HG03175 (cell line): Measurements from ENCODE around the gene LPCAT3.

Source experiments
- ATAC-seq: cut with Tn5 transposase; IDR thresholded peaks from one replicate; pipeline ENCODE4 v1.9.1; 2021; ENCODE audit warnings: mild to moderate bottlenecking, moderate library complexity; ENCODE audit not compliant: unreplicated experiment

LPCAT3 gene

GRCh38 chr12:7001921-7002591 lies 16.2 kb downstream of the LPCAT3 start:
- no peak for ATAC-seq

- ATAC-seq = no peak
These were observed 19.4 kb downstream of the LPCAT3 start for GRCh38 chr12:6998715-6999451.

- no peak for ATAC-seq
These were observed 22.2 kb downstream of the LPCAT3 start for GRCh38 chr12:6996040-6996441.

- ATAC-seq = no peak
These were observed 30.2 kb downstream of the LPCAT3 start for GRCh38 chr12:6987956-6988553.

- ATAC-seq = no peak
These were observed 35.7 kb downstream of the LPCAT3 start for GRCh38 chr12:6982532-6982931.

- no peak for ATAC-seq
These were observed 36.9 kb downstream of the LPCAT3 start for GRCh38 chr12:6981152-6982052.

GRCh38 chr12:6980740-6981139 lies 37.5 kb downstream of the LPCAT3 start:
- ATAC-seq = no peak

- no peak for ATAC-seq
These were observed 38.2 kb downstream of the LPCAT3 start for GRCh38 chr12:6980075-6980474.

GRCh38 chr12:6979453-6979852 lies 38.8 kb downstream of the LPCAT3 start:
- no peak for ATAC-seq

- no peak for ATAC-seq
These were observed 39.3 kb downstream of the LPCAT3 start for GRCh38 chr12:6979021-6979420.

GRCh38 chr12:6978611-6979011 lies 39.7 kb downstream of the LPCAT3 start:
- ATAC-seq = no peak

- no peak for ATAC-seq
These were observed 40.1 kb downstream of the LPCAT3 start for GRCh38 chr12:6978188-6978587.

GRCh38 chr12:6977653-6978052 lies 40.6 kb downstream of the LPCAT3 start:
- ATAC-seq = no peak

GRCh38 chr12:6975297-6976032 lies 42.8 kb downstream of the LPCAT3 start:
- no peak for ATAC-seq

GRCh38 chr12:6974180-6974579 lies 44.1 kb downstream of the LPCAT3 start:
- ATAC-seq = no peak

- peak; percentile 8 for ATAC-seq
These were observed 48.2 kb downstream of the LPCAT3 start for GRCh38 chr12:6970096-6970527.

- ATAC-seq = no peak
These were observed 49.9 kb downstream of the LPCAT3 start for GRCh38 chr12:6968426-6968825.

GRCh38 chr12:6967651-6968100 lies 50.6 kb downstream of the LPCAT3 start:
- no peak for ATAC-seq

- ATAC-seq = no peak
These were observed 51.9 kb downstream of the LPCAT3 start for GRCh38 chr12:6966351-6966750.

GRCh38 chr12:6965714-6966113 lies 52.6 kb downstream of the LPCAT3 start:
- ATAC-seq = no peak
